Panc1 (cell line): Measurements from ENCODE around the gene PRDM5.

Experiments used
- POLR2AphosphoS5 ChIP-seq: IDR thresholded peaks from 2 replicates; pipeline ENCODE4 v1.6.1; 2012; ENCODE audit warnings: mild to moderate bottlenecking, low read depth, low read length, moderate library complexity
- SIN3A ChIP-seq: IDR thresholded peaks from 2 replicates; pipeline ENCODE4 v1.6.1; 2012; ENCODE audit warnings: low read depth, mild to moderate bottlenecking, low read length, moderate library complexity, borderline replicate concordance; ENCODE audit not compliant: insufficient read depth
- TCF7L2 ChIP-seq: IDR thresholded peaks from 2 replicates; pipeline ENCODE4 v1.6.1; 2011; ENCODE audit warnings: mild to moderate bottlenecking, low read depth, low read length, inconsistent platforms
- TF ChIP-seq, protein P1 (sequence below): fragments of 450-650 bp; IDR thresholded peaks from 2 replicates; pipeline ENCODE4 v1.5.1; 2017; ENCODE audit warnings: mild to moderate bottlenecking

DNA sequence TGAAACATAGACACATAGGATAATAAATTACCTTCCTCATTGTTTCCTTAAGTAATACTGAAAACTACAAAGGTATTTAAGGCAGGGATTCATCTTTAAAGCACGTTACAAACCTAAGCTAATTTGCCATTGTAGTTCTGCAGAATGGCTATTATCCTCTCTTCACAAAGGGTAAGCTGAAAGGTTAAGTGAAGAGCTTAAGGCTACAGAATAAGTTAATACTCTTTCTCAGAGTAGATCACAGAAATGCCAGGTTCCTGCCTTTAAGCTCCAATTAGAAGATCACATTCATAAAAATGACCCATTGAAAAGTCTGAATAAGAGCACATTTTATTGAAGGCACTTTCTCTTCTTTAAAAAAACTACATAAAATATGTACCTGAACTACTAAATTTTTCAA lies 42.1 kb upstream of the PRDM5 start:
- TF ChIP-seq TCF7L2 (no peak), POLR2AphosphoS5 (no peak), SIN3A (no peak)
- TF ChIP-seq, protein P1, sequence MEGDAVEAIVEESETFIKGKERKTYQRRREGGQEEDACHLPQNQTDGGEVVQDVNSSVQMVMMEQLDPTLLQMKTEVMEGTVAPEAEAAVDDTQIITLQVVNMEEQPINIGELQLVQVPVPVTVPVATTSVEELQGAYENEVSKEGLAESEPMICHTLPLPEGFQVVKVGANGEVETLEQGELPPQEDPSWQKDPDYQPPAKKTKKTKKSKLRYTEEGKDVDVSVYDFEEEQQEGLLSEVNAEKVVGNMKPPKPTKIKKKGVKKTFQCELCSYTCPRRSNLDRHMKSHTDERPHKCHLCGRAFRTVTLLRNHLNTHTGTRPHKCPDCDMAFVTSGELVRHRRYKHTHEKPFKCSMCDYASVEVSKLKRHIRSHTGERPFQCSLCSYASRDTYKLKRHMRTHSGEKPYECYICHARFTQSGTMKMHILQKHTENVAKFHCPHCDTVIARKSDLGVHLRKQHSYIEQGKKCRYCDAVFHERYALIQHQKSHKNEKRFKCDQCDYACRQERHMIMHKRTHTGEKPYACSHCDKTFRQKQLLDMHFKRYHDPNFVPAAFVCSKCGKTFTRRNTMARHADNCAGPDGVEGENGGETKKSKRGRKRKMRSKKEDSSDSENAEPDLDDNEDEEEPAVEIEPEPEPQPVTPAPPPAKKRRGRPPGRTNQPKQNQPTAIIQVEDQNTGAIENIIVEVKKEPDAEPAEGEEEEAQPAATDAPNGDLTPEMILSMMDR, result no peak
